ENCODE data around the gene ITGBL1. TPM values are rescaled to one million over a fixed set of nuclear protein-coding genes. Genes with fewer than 3 reads are reported as not detected.

ITGBL1 gene
- total and polyA plus RNA-seq, 5 donors from 2014 or later = not detected

DNA sequence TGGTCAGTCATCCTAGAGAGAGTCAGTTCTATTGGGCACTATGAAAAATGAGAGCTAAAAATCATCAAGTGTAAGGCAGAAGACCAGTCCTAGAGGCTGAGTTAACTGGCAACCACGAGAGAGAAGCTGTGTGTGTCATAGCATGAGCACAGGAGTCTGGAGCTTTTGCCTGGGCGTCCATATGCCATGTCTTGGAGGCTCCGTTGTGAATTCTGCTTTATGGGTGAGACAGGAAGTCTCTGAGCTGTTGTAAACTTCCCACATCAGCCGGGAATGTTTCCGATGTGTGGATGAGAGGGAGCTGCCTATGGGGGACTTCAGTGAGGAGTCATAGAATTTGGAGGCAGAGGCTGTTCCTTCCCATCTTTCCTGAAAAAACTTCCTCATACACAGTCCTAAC, 120.0 kb downstream of the ITGBL1 start:
- Histone ChIP-seq H3K4me3 (ENCODE audit: low read depth, low read length) (no peak overlapping the region), H3K9me3 (ENCODE audit: control insufficient read depth in 2 of 2, low read length in 2 of 2) (no peaks in the 10 kb centered on the region), H3K36me3 (ENCODE audit: control insufficient read depth, insufficient read depth, low read length) (no peaks in the 10 kb centered on the region), H3K27me3 (ENCODE audit: control insufficient read depth, insufficient read depth, low read length) (no peaks in the 10 kb centered on the region), H3K4me1 (ENCODE audit: control insufficient read depth, insufficient read depth, low read length, poor library complexity, severe bottlenecking) (no peaks in the 10 kb centered on the region), H3K27ac (ENCODE audit: insufficient read depth, low read length, poor library complexity, severe bottlenecking) (no peak overlapping the region)
- H3K4me3 Mint-ChIP-seq = no peak overlapping the region
- H3K9me3 Mint-ChIP-seq = no peaks in the 10 kb centered on the region
- ATAC-seq (ENCODE audit: low read depth in 2 of 2) (no peak), DNase-seq (no peak)
- no peak overlapping the region for H3K27ac Mint-ChIP-seq
- H3K36me3 Mint-ChIP-seq = no peaks in the 10 kb centered on the region
- no peaks in the 10 kb centered on the region for H3K27me3 Mint-ChIP-seq
- H3K4me1 Mint-ChIP-seq = no peaks in the 10 kb centered on the region

DNA sequence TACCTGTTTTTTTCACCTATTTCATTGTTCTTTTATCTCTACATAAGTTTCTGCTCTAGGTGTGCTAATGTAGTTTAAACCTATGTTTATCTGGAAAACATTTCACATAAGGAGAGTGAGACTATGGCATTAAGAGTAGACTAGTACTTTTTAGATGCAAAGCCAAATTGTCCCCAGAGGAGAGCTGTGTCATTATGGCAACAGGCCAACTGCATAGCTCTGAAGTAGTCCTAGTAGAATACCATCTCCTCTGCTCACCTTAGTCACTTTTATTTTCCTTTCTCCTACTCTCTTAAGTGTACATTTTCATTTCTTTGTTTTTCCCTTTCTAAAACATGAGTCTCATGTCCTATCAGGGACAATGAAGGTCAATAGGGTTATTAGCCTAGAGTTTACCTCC, 123.1 kb downstream of the ITGBL1 start:
- Mint-ChIP-seq H3K36me3 (no peaks in the 10 kb centered on the region), H3K4me1 (no peaks in the 10 kb centered on the region), H3K4me3 (no peak overlapping the region), H3K9me3 (no peaks in the 10 kb centered on the region), H3K27ac (peak overlapping the region in 1 of 3 donors; percentile 74), H3K27me3 (peaks cover 4% of the 10 kb centered on the region)
- Histone ChIP-seq H3K9me3 (ENCODE audit: control insufficient read depth in 2 of 2, low read length in 2 of 2) (no peaks in the 10 kb centered on the region), H3K27me3 (ENCODE audit: control insufficient read depth, insufficient read depth, low read length) (peaks cover 2% of the 10 kb centered on the region), H3K27ac (ENCODE audit: insufficient read depth, low read length, poor library complexity, severe bottlenecking) (no peak overlapping the region), H3K4me3 (ENCODE audit: low read depth, low read length) (no peak overlapping the region), H3K4me1 (ENCODE audit: control insufficient read depth, insufficient read depth, low read length, poor library complexity, severe bottlenecking) (no peaks in the 10 kb centered on the region), H3K36me3 (ENCODE audit: control insufficient read depth, insufficient read depth, low read length) (no peaks in the 10 kb centered on the region)
- DNase-seq (no peak), ATAC-seq (ENCODE audit: low read depth in 2 of 2) (no peak)

DNA sequence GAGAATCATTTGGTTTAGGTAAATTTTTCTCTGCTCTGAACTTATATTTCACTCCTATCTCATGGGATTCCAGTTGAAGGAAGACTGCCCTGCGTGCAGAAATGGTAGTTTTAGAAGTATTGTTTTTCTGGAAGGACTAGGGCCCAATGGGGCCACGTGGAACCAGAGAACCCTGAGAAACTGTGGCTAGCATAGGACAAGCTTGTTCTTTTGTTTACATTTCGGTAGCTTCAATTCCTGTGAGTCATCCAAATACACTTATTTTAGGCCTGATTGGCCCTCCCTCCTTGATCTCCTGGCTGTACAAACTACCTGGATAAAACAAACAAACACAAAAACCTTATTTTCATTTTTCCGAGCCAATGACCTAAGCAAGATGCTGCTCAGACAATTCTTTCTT, 124.0 kb downstream of the ITGBL1 start:
- DNase-seq (no peak), ATAC-seq (ENCODE audit: low read depth in 2 of 2) (no peak)
- Mint-ChIP-seq H3K27me3 (peaks cover 4% of the 10 kb centered on the region), H3K4me3 (no peak overlapping the region), H3K4me1 (no peaks in the 10 kb centered on the region), H3K9me3 (no peaks in the 10 kb centered on the region), H3K27ac (peak overlapping the region in 1 of 3 donors; percentile 33), H3K36me3 (no peaks in the 10 kb centered on the region)
- Histone ChIP-seq H3K4me3 (ENCODE audit: low read depth, low read length) (no peak overlapping the region), H3K27ac (ENCODE audit: insufficient read depth, low read length, poor library complexity, severe bottlenecking) (no peak overlapping the region), H3K4me1 (ENCODE audit: control insufficient read depth, insufficient read depth, low read length, poor library complexity, severe bottlenecking) (no peaks in the 10 kb centered on the region), H3K9me3 (ENCODE audit: control insufficient read depth in 2 of 2, low read length in 2 of 2) (no peaks in the 10 kb centered on the region), H3K36me3 (ENCODE audit: control insufficient read depth, insufficient read depth, low read length) (no peaks in the 10 kb centered on the region), H3K27me3 (ENCODE audit: control insufficient read depth, insufficient read depth, low read length) (peaks cover 2% of the 10 kb centered on the region)

GRCh38 chr13:101576977-101577376, 124.5 kb downstream of the ITGBL1 start:
- Mint-ChIP-seq H3K36me3 (no peaks in the 10 kb centered on the region), H3K4me3 (no peak overlapping the region), H3K9me3 (no peaks in the 10 kb centered on the region), H3K27ac (no peak overlapping the region), H3K4me1 (no peaks in the 10 kb centered on the region), H3K27me3 (peaks cover 4% of the 10 kb centered on the region)
- Histone ChIP-seq H3K36me3 (ENCODE audit: control insufficient read depth, insufficient read depth, low read length) (no peaks in the 10 kb centered on the region), H3K4me1 (ENCODE audit: control insufficient read depth, insufficient read depth, low read length, poor library complexity, severe bottlenecking) (no peaks in the 10 kb centered on the region), H3K4me3 (ENCODE audit: low read depth, low read length) (no peak overlapping the region), H3K27me3 (ENCODE audit: control insufficient read depth, insufficient read depth, low read length) (peaks cover 2% of the 10 kb centered on the region), H3K27ac (ENCODE audit: insufficient read depth, low read length, poor library complexity, severe bottlenecking) (no peak overlapping the region), H3K9me3 (ENCODE audit: control insufficient read depth in 2 of 2, low read length in 2 of 2) (no peaks in the 10 kb centered on the region)
- DNase-seq (no peak), ATAC-seq (ENCODE audit: low read depth in 2 of 2) (no peak)

DNA sequence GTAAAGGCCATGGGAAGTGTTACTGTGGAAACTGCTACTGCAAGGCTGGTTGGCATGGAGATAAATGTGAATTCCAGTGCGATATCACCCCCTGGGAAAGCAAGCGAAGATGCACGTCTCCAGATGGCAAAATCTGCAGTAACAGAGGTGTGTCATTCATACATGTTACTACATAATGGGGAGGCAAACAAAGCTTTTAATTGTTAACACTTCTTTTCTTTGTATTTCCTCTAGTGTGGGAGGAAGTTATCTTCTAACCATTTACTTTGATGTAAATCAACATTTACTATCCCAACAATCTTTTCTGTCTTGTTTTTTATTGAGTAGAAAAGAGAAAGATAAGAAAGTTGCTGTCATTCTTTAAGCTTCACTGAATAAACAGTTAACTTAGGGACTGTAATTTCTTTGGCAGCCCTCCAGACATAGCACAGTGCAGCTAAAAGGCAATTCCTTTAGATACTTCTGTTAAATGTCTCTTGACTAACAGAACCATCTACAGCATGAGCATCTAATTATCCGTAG, 126.9 kb downstream of the ITGBL1 start:
- Mint-ChIP-seq H3K27ac (peak overlapping the region in 1 of 3 donors; percentile 72), H3K4me1 (no peaks in the 10 kb centered on the region), H3K27me3 (peaks cover 15% of the 10 kb centered on the region), H3K9me3 (no peaks in the 10 kb centered on the region), H3K4me3 (no peak overlapping the region), H3K36me3 (no peaks in the 10 kb centered on the region)
- DNase-seq (no peak), ATAC-seq (ENCODE audit: low read depth in 2 of 2) (no peak)
- Histone ChIP-seq H3K36me3 (ENCODE audit: control insufficient read depth, insufficient read depth, low read length) (no peaks in the 10 kb centered on the region), H3K4me1 (ENCODE audit: control insufficient read depth, insufficient read depth, low read length, poor library complexity, severe bottlenecking) (no peaks in the 10 kb centered on the region), H3K9me3 (ENCODE audit: control insufficient read depth in 2 of 2, low read length in 2 of 2) (no peaks in the 10 kb centered on the region), H3K27me3 (ENCODE audit: control insufficient read depth, insufficient read depth, low read length) (peaks cover 8% of the 10 kb centered on the region), H3K27ac (ENCODE audit: insufficient read depth, low read length, poor library complexity, severe bottlenecking) (no peak overlapping the region), H3K4me3 (ENCODE audit: low read depth, low read length) (no peak overlapping the region)

DNA sequence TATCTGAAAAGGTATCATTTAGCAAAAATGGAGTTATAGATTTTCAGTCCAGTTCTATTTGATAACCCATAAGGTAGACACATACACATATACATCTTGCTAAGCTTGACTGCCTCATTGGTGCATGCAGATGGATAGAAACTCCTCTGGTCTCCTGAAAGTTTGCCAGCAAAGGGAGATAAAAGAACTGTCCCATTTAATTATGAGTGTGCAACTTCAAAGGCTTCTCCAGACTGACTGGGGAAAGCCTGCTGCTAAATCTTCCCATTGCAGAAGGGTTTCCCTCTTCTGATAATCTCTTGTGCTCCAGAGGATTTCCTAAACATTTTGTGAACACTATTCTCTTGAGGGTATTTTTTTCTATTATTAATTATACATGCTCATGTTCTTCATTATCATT, 131.9 kb downstream of the ITGBL1 start:
- no peaks in the 10 kb centered on the region for H3K4me1 ChIP-seq (ENCODE audit: control insufficient read depth, insufficient read depth, low read length, poor library complexity, severe bottlenecking)
- Mint-ChIP-seq H3K27ac (no peak overlapping the region), H3K4me3 (no peak overlapping the region), H3K27me3 (peaks cover 13% of the 10 kb centered on the region), H3K9me3 (no peaks in the 10 kb centered on the region), H3K4me1 (no peaks in the 10 kb centered on the region), H3K36me3 (no peaks in the 10 kb centered on the region)
- no peak overlapping the region for H3K27ac ChIP-seq (ENCODE audit: insufficient read depth, low read length, poor library complexity, severe bottlenecking)
- ATAC-seq (ENCODE audit: low read depth in 2 of 2) (no peak), DNase-seq (no peak)
- H3K27me3 ChIP-seq (ENCODE audit: control insufficient read depth, insufficient read depth, low read length) = peaks cover 6% of the 10 kb centered on the region
- no peak overlapping the region for H3K4me3 ChIP-seq (ENCODE audit: low read depth, low read length)
- no peaks in the 10 kb centered on the region for H3K36me3 ChIP-seq (ENCODE audit: control insufficient read depth, insufficient read depth, low read length)
- no peaks in the 10 kb centered on the region for H3K9me3 ChIP-seq (ENCODE audit: control insufficient read depth in 2 of 2, low read length in 2 of 2)

DNA sequence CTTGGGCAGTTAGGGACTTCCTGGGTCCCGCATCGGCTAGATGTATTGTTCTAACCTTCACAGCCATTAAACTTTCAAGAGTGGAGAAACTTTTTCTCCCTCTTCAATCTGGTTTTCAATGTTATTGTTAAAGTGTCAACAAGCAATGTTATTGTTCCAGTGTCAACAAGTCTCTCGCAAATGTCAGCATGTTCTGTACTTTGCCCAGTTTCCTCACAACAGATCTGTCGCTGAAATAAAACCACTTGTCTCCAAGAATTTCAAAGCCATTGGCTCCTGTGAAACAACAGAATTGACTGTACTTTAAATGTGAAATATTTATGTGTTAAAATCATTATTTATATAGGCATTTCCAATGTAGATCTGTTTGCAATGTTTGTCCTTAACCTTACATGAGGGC, 138.0 kb downstream of the ITGBL1 start:
- H3K4me3 ChIP-seq (ENCODE audit: low read depth, low read length) = no peak overlapping the region
- peaks cover 0 to 2% (median 0%) of the 10 kb centered on the region in 7 donors for H3K9me3 Mint-ChIP-seq
- H3K4me1 ChIP-seq (ENCODE audit: control insufficient read depth, insufficient read depth, low read length, poor library complexity, severe bottlenecking) = no peaks in the 10 kb centered on the region
- no peak for DNase-seq
- H3K27ac ChIP-seq (ENCODE audit: insufficient read depth, low read length, poor library complexity, severe bottlenecking) = no peak overlapping the region
- H3K27ac Mint-ChIP-seq = no peak overlapping the region
- H3K9me3 ChIP-seq (ENCODE audit: control insufficient read depth in 2 of 2, low read length in 2 of 2) = no peaks in the 10 kb centered on the region
- no peak overlapping the region for H3K4me3 Mint-ChIP-seq
- H3K36me3 ChIP-seq (ENCODE audit: control insufficient read depth, insufficient read depth, low read length) = no peaks in the 10 kb centered on the region
- H3K36me3 Mint-ChIP-seq = no peaks in the 10 kb centered on the region
- H3K4me1 Mint-ChIP-seq = no peaks in the 10 kb centered on the region
- ATAC-seq (ENCODE audit: low read depth in 2 of 2) = no peak
- H3K27me3 Mint-ChIP-seq = peaks cover 4% of the 10 kb centered on the region
- no peaks in the 10 kb centered on the region for H3K27me3 ChIP-seq (ENCODE audit: control insufficient read depth, insufficient read depth, low read length)

- DNase-seq = no peak
- H3K4me1 Mint-ChIP-seq = no peaks in the 10 kb centered on the region
Measured at GRCh38 chr13:101594936-101595335, 142.5 kb downstream of the ITGBL1 start.

More at GRCh38 chr13:101594936-101595335, 142.5 kb downstream of the ITGBL1 start:
- Histone ChIP-seq H3K9me3 (ENCODE audit: control insufficient read depth in 2 of 2, low read length in 2 of 2) (no peaks in the 10 kb centered on the region), H3K36me3 (ENCODE audit: control insufficient read depth, insufficient read depth, low read length) (no peaks in the 10 kb centered on the region), H3K27me3 (ENCODE audit: control insufficient read depth, insufficient read depth, low read length) (no peaks in the 10 kb centered on the region), H3K4me1 (ENCODE audit: control insufficient read depth, insufficient read depth, low read length, poor library complexity, severe bottlenecking) (no peaks in the 10 kb centered on the region), H3K27ac (ENCODE audit: insufficient read depth, low read length, poor library complexity, severe bottlenecking) (no peak overlapping the region), H3K4me3 (ENCODE audit: low read depth, low read length) (no peak overlapping the region)
- H3K36me3 Mint-ChIP-seq = no peaks in the 10 kb centered on the region
- H3K9me3 Mint-ChIP-seq = peaks cover 0 to 2% (median 0%) of the 10 kb centered on the region in 7 donors
- no peak for ATAC-seq (ENCODE audit: low read depth in 2 of 2)
- H3K27me3 Mint-ChIP-seq = no peaks in the 10 kb centered on the region
- H3K4me3 Mint-ChIP-seq = no peak overlapping the region
- no peak overlapping the region for H3K27ac Mint-ChIP-seq

Data from CD4-positive, CD25-positive, alpha-beta regulatory T cell (primary cell).